HEK293T (cell line): Measurements from ENCODE around the gene PCDHGA3.

Experiments used
- FOXA1 ChIP-seq: fragments of 450-650 bp; IDR thresholded peaks from 2 replicates; pipeline ENCODE4 v1.6.1; 2016; ENCODE audit warnings: mild to moderate bottlenecking
- FOXM1 ChIP-seq: fragments of 450-650 bp; IDR thresholded peaks from 2 replicates; pipeline ENCODE4 v1.6.1; 2017; ENCODE audit warnings: mild to moderate bottlenecking, borderline replicate concordance
- SP1 ChIP-seq: fragments of 450-650 bp; IDR thresholded peaks from 2 replicates; pipeline ENCODE4 v1.6.1; 2017

DNA sequence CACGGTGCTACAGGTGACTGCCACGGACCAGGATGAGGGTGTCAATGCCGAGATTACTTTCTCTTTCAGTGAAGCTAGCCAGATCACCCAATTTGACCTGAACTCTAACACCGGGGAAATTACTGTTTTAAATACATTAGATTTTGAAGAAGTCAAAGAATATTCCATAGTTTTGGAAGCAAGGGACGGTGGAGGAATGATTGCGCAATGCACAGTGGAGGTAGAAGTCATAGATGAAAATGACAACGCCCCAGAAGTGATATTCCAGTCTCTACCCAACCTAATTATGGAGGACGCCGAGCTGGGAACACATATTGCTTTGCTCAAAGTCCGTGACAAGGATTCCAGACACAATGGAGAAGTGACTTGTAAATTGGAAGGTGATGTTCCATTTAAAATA, 45.0 kb downstream of the PCDHGA3 start:
- TF ChIP-seq FOXM1 (no peak), FOXA1 (no peak), SP1 (no peak)
